Coronary artery (tissue), 2 donors: Measurements from ENCODE around the gene FAM83F.

ENCODE experiments used
- DNase-seq: peaks from one replicate; pipeline ENCODE4 v3.0.0-alpha.2; 2017; ENCODE audit warnings: low spot score
- H3K27ac ChIP-seq, 2 donors: fragments of 200-600 bp; sonication (generic); one replicate each; pipeline ENCODE4 v1.5.1; 2016 to 2019
- H3K4me3 ChIP-seq: fragments of 200-600 bp; sonication (generic); 2 replicates; pipeline ENCODE4 v1.5.1; 2016; ENCODE audit warnings: mild to moderate bottlenecking, moderate library complexity
- TF ChIP-seq, protein P1 (sequence below): fragments of 200-600 bp; sonication (generic); IDR thresholded peaks from one replicate; pipeline ENCODE4 v1.5.1; 2019; ENCODE audit warnings: antibody characterized with exemption

The FAM83F gene

DNA sequence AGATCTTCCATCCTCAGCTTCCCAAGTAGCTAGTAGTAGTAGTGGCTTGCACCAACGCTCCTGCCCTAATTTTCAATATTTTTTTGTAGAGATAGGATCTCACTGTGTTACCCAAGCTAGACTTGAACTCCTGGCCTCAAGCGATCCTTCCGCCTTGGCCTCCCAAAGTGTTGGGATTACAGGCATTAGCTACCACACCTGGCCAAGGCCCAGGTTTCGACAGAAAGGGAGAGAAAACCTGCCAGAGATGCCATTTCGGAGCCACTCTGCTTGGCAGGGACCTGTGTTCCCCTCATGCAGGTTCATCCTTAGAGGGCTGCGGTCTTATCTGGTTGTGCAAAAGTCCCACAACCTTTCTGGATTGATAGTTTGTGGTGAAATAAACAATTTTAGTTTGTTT, 41.4 kb downstream of the FAM83F start:
- TF ChIP-seq, protein P1, sequence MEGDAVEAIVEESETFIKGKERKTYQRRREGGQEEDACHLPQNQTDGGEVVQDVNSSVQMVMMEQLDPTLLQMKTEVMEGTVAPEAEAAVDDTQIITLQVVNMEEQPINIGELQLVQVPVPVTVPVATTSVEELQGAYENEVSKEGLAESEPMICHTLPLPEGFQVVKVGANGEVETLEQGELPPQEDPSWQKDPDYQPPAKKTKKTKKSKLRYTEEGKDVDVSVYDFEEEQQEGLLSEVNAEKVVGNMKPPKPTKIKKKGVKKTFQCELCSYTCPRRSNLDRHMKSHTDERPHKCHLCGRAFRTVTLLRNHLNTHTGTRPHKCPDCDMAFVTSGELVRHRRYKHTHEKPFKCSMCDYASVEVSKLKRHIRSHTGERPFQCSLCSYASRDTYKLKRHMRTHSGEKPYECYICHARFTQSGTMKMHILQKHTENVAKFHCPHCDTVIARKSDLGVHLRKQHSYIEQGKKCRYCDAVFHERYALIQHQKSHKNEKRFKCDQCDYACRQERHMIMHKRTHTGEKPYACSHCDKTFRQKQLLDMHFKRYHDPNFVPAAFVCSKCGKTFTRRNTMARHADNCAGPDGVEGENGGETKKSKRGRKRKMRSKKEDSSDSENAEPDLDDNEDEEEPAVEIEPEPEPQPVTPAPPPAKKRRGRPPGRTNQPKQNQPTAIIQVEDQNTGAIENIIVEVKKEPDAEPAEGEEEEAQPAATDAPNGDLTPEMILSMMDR, result no peak
- Histone ChIP-seq H3K4me3 (no peak overlapping the region), H3K27ac (no peak overlapping the region)
- DNase-seq, result no peak

DNA sequence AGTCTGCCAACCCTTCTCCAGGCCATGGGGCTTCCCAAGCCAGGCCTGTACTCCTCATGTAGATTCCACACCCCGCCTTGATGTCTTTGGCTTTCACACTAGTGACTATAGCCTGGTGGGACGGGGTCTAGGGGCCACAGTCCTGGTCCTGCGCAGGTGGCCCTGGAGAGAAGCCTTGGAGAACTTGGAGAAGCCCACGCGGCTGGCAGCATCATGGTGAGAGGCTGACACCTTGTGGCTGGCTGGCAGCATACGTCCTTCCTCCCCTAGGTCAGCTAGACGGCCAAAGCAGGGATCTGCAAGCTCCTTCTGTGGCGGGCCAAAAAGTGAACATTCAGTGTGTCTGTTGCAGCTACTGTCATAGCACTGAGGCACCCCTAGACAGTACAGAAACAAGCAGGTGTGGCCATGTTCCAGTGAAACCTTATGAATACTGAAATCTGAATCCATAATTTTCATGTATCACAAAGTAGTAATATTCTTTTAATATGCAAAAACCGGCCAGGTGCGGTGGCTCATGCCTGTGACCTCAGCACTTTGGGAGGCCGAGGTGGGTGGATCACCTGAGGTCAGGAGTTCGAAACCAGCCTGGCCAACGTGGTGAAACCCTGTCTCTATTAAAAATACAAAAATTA, 42.0 kb downstream of the FAM83F start:
- H3K4me3 ChIP-seq, result no peak overlapping the region
- DNase-seq, result peak; percentile 73
- TF ChIP-seq, protein P1, result no peak

DNA sequence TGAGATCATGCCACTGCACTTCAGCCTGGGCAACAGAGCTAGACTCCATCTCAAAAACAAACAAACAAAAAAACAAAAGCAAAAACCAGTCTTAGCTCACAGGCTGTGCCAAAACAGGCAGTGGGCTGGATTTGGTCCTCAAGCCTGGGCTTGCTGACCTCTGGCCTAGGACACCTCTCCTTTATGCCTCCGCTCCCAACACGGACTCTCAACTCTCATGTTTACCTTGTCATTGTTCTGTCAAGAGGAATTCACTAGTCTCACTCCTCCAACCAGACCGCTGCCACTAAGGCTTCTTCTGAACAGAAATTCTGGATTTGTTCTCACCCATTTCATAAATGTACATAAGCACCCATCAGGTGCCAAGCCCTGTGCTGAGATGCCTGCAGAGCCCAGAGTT, 42.6 kb downstream of the FAM83F start:
- H3K4me3 ChIP-seq, result no peak overlapping the region
- no peak overlapping the region for H3K27ac ChIP-seq
- TF ChIP-seq, protein P1, result no peak
- no peak for DNase-seq

More for the DNA sequence above, 42.0 kb downstream of the FAM83F start:
- no peak overlapping the region for H3K27ac ChIP-seq

DNA sequence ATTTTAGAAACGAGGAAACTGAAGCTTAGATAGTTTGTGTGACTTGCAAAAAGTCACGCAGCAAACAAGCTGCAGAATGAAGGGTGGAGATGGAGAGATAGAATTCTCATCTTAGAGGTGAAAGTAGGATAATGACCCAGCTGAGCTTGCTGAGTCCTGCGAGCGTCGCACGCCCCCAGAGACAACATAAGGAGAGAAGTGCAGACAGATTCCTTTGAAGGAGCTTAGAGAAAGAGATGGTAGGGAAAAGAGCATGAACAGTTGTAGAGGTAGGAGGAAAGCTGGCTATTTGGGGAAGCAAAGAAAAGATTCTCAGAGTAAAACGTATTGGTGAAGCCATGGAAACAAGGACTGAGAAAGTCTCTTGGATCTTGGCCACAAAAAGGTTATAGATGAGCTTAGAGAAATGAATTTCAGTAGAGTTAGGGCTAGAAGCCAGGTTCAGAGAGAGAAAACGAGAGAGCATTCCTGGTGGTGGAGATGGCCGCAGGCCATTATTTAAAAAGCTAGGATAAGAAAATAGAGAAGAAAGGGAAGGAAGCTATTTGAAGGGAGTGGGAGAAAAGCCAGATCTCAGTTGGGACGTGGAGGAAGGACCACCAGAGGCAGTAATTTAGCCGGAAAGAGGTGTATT, 44.8 kb downstream of the FAM83F start:
- H3K27ac ChIP-seq, result no peak overlapping the region
- no peak for DNase-seq
- no peak overlapping the region for H3K4me3 ChIP-seq
- TF ChIP-seq, protein P1, result no peak

DNA sequence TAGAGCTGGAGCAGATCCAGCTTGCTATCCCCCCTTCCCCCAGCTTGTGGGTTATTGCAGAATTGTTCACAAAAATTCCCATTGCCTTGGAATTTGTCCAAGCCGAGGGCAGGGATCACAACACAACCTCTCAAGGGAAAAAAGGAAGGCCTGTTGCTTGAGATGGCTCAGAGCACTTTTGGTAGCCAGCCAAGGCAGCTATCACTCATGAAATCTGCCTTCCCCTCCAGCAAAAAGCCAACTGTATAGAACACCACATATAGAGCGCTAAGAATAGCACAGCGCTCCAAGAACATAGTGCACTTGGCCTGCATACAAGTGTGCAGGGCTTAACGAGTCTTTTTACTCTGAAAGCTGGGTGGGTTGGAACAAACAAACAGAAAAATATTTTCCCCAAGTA, 46.2 kb downstream of the FAM83F start:
- TF ChIP-seq, protein P1, result no peak
- no peak overlapping the region for H3K4me3 ChIP-seq
- H3K27ac ChIP-seq, result peak overlapping the region in 1 of 2 donors; percentile 35
- peak; percentile 64 for DNase-seq

DNA sequence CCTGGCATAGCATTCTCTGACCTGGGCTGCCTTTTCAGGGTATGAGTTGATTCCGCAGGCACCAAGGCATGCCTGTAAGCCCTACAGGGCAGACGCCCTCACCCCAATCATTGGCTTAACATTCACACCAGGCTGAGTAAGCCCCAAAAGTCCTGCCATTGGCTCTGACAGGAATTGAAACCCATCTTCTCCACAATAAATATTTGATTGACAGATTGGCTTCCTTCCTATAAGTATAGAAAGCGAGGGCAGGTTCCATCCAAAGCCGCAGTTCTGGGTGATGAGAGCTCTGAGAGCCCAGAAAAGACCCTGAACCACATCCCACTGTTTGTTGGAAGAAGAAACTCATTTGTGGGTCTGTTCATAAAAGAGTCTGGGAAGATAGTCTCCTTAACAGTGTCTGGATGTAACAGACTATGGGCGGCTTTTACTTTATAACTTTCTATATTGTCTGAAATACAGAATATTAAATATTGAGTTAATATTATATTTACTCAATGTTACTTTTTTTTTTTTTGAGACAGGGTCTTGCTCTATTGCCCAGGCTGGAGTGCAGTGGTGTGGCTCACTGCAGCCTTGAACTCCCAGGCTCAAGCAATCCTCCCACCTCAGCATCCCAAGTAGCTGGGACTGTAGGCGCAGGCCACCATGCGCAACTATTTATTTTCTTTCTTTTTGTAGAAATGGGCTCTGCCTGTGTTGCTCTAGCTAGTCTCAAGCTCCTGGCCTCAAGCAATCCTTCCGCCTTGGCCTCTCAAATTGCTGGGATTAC, 46.8 kb downstream of the FAM83F start:
- TF ChIP-seq, protein P1, result no peak
- Histone ChIP-seq H3K27ac (peak overlapping the region in 1 of 2 donors; percentile 35), H3K4me3 (no peak overlapping the region)
- no peak for DNase-seq
